Astrocyte of the spinal cord (primary cell): ENCODE data around the gene RRP12.
A peak's percentile ranks its signal among the peaks of the same experiment; 100 is the strongest.
"Not testable (repeated sequence)": the region's sequence is repeated elsewhere in the genome, so short reads cannot be mapped to it uniquely, and the experiment has no call there.

Experiments
- DNase-seq: peaks from one replicate; pipeline ENCODE4 v3.0.0; 2011; ENCODE audit warnings: low read depth, low spot score
- H3K4me3 ChIP-seq: 2 replicates; pipeline ENCODE4 v1.5.1; 2011; ENCODE audit warnings: low read depth, mild to moderate bottlenecking, low read length, moderate library complexity
- in situ Hi-C: cut with HindIII; loops from 2 replicates; pipeline ENCODE4 v1.10.0; 2017; ENCODE audit warnings: low sequenced_read_pairs
- TF ChIP-seq, protein P1 (sequence below): IDR thresholded peaks from 2 replicates; pipeline ENCODE4 v1.5.1; 2012; ENCODE audit warnings: low read depth, mild to moderate bottlenecking, low read length, inconsistent platforms

RRP12 gene

DNA sequence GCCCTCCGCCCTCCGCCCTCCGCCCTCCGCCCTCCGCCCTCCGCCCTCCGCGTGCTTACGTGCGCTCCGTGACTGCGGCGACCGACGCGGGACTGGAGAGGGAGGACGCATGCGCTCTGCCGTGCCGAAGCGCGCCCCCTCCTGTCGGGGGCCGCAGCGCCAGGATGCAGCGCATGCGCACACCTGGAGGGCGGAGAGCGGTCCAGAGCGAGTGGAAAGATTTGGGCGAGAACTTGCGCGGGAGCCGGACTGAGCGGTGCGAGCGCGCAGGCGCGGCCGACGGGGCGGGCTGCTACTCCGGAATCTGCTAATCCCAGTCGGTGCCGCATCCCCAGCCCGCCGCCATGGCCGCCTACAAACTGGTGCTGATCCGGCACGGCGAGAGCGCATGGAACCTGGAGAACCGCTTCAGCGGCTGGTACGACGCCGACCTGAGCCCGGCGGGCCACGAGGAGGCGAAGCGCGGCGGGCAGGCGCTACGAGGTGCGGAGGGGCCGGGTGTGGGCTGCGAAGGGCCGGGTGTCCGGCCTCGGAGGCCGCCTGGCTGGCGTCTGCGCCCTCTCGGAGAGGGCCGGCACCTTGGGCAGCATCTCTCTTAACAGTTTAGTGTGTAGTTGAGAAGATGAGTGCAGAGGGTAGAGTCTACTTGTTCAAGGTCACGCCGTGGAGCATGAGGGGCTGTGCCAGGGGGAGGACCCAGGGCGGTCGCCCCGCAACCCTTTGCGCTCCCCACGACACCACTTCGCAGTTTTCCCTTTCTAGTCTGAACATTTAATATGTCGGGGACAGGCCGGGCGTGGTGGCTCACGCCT lies 25.0 kb upstream of the RRP12 start, which contains the start of gene PGAM1:
Gene PGAM1 (plus strand): TSS at position 228 of the 812 bp plus-strand sequence. CDS start 117 bp downstream, at position 345.
- DNase-seq = peak; percentile 96
- in situ Hi-C loops = no loop called here
- H3K4me3 ChIP-seq = peak within 1 kb of the TSS; percentile 93
- TF ChIP-seq, protein P1, sequence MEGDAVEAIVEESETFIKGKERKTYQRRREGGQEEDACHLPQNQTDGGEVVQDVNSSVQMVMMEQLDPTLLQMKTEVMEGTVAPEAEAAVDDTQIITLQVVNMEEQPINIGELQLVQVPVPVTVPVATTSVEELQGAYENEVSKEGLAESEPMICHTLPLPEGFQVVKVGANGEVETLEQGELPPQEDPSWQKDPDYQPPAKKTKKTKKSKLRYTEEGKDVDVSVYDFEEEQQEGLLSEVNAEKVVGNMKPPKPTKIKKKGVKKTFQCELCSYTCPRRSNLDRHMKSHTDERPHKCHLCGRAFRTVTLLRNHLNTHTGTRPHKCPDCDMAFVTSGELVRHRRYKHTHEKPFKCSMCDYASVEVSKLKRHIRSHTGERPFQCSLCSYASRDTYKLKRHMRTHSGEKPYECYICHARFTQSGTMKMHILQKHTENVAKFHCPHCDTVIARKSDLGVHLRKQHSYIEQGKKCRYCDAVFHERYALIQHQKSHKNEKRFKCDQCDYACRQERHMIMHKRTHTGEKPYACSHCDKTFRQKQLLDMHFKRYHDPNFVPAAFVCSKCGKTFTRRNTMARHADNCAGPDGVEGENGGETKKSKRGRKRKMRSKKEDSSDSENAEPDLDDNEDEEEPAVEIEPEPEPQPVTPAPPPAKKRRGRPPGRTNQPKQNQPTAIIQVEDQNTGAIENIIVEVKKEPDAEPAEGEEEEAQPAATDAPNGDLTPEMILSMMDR = peak; percentile 70

- H3K4me3 ChIP-seq, in situ Hi-C loops, DNase-seq: not testable (repeated sequence)
Measured at GRCh38 chr10:97423757-97424098, 22.6 kb upstream of the RRP12 start.

DNA sequence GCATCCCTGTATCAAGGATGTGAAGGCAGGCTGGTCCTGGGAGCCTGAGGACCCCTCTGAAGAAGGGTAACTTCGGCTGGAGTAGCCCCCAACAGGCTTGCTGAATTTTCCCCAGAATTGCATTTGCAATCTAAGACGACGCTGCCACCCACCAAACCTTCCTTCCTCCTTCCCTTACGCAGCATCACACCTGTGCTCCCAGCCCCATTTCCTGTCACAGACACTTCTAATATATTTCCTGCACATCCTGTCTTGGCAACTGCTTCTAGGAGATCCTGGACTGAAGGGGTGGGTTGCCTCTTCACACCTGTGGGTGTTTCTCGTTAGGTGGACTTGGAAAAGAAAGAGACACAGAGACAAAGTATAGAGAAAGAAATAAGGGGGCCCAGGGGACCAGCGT lies 15.4 kb upstream of the RRP12 start:
- in situ Hi-C loops = no loop called here
- TF ChIP-seq, protein P1 = no peak
- no peak overlapping the region for H3K4me3 ChIP-seq
- no peak for DNase-seq

- in situ Hi-C loops = no loop called here
Measured at GRCh38 chr10:97412891-97413304, 11.8 kb upstream of the RRP12 start.

GRCh38 chr10:97411406-97411805 lies 10.3 kb upstream of the RRP12 start:
- in situ Hi-C loops = no loop called here
- no peak overlapping the region for H3K4me3 ChIP-seq
- DNase-seq = peak; percentile 13
- TF ChIP-seq, protein P1 = no peak

More at GRCh38 chr10:97412891-97413304, 11.8 kb upstream of the RRP12 start:
- TF ChIP-seq, protein P1 = no peak
- DNase-seq = no peak
- no peak overlapping the region for H3K4me3 ChIP-seq

DNA sequence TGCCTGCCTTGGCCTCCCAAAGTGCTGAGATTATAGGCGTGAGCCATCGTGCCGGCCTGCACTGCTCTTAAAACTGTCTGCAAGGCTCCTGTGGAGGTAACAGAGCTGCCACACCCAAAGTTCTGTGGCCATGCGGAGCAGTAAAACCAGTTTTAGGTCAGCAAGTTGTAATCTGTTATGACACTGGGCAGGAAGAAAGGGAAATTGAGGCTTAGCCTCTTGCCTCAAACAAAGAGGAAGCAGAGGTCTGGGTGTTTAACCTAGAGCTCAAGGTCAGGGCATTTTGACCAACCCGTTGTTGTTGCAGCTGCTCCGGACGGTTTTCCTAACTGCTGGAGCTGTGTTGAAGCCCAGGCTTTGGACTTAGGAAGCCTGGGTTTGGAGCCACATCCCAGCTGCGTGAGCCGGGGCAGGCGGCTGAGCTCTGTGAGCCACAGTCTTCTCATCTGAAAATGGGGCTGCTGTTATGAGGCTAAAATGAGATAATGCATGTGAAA lies 7.4 kb upstream of the RRP12 start:
- H3K4me3 ChIP-seq = no peak overlapping the region
- in situ Hi-C loops = no loop called here
- TF ChIP-seq, protein P1 = no peak
- DNase-seq = no peak

DNA sequence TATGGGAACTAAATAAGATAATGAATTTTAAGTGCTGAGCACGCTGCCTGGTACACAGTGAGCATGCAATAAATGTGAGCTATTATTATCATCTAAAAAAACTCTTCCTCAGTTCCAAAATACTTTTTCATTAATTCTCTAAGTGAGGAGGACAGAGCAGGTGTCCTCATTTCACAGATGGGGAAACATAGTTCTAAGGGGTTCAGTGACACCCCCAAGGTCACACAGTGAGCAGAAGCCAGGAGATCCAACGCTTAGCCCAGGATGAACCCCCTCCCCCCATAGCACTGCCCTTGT lies 6.8 kb upstream of the RRP12 start:
- TF ChIP-seq, protein P1 = no peak
- no peak for DNase-seq
- in situ Hi-C loops = no loop called here
- H3K4me3 ChIP-seq = no peak overlapping the region
